ENCODE data around the gene DPM2. TPM values are rescaled to one million over a fixed set of nuclear protein-coding genes. Genes with fewer than 3 reads are reported as not detected.

DPM2 gene
- total RNA-seq, 1 experiment from 2014 or later = 41.5 TPM

GRCh38 chr9:127973169-127974000, 35.7 kb upstream of the DPM2 start:
- H3K4me3 Mint-ChIP-seq (ENCODE audit: unreplicated experiment) = no peak overlapping the region
- no TSS peak for BruUV-seq (replicated peaks)
- TF ChIP-seq CTCF (IDR thresholded peaks at IDR 0.05; ENCODE audit: unreplicated experiment) = no peak
- peaks cover 6% of the 10 kb centered on the region for H3K36me3 Mint-ChIP-seq (ENCODE audit: insufficient read depth, unreplicated experiment)
- ChIA-PET CTCF (interaction anchor here (5.2 kb wide), 1 partner anchor 30 kb away, joined by 27 read pairs; no protein-coding TSS in a partner anchor), POLR2A (no interaction called here)
- no peak for DNase-seq (ENCODE audit: unreplicated experiment)
- H3K27me3 Mint-ChIP-seq (ENCODE audit: insufficient read depth, unreplicated experiment) = no peaks in the 10 kb centered on the region
- no peak overlapping the region for H3K27ac Mint-ChIP-seq (ENCODE audit: low read depth, unreplicated experiment)
- peaks cover 47% of the 10 kb centered on the region for H3K4me1 Mint-ChIP-seq (ENCODE audit: insufficient read depth, unreplicated experiment)
- intact Hi-C loops (cut with micrococcal nuclease) = no loop called here
- H3K9me3 Mint-ChIP-seq (ENCODE audit: unreplicated experiment) = no peaks in the 10 kb centered on the region

GRCh38 chr9:127972236-127972871, 34.7 kb upstream of the DPM2 start:
- no peak overlapping the region for H3K4me3 Mint-ChIP-seq (ENCODE audit: unreplicated experiment)
- no peaks in the 10 kb centered on the region for H3K27me3 Mint-ChIP-seq (ENCODE audit: insufficient read depth, unreplicated experiment)
- no peak overlapping the region for H3K27ac Mint-ChIP-seq (ENCODE audit: low read depth, unreplicated experiment)
- peaks cover 6% of the 10 kb centered on the region for H3K36me3 Mint-ChIP-seq (ENCODE audit: insufficient read depth, unreplicated experiment)
- peaks cover 56% of the 10 kb centered on the region for H3K4me1 Mint-ChIP-seq (ENCODE audit: insufficient read depth, unreplicated experiment)
- no peaks in the 10 kb centered on the region for H3K9me3 Mint-ChIP-seq (ENCODE audit: unreplicated experiment)
- BruUV-seq (replicated peaks) = no TSS peak
- POLR2A ChIA-PET = no interaction called here
- CTCF ChIA-PET = no interaction called here
- DNase-seq (ENCODE audit: unreplicated experiment) = no peak
- intact Hi-C loops (cut with micrococcal nuclease) = no loop called here
- no peak for TF ChIP-seq CTCF (IDR thresholded peaks at IDR 0.05; ENCODE audit: unreplicated experiment)

GRCh38 chr9:127971357-127972235, 33.9 kb upstream of the DPM2 start:
- ChIA-PET POLR2A (no interaction called here), CTCF (interaction anchor here (0.7 kb wide), 1 partner anchor 10 kb away, joined by 5 read pairs; no protein-coding TSS in a partner anchor)
- Mint-ChIP-seq H3K9me3 (ENCODE audit: unreplicated experiment) (no peaks in the 10 kb centered on the region), H3K27me3 (ENCODE audit: insufficient read depth, unreplicated experiment) (no peaks in the 10 kb centered on the region), H3K4me3 (ENCODE audit: unreplicated experiment) (no peak overlapping the region), H3K36me3 (ENCODE audit: insufficient read depth, unreplicated experiment) (peaks cover 6% of the 10 kb centered on the region), H3K27ac (ENCODE audit: low read depth, unreplicated experiment) (no peak overlapping the region), H3K4me1 (ENCODE audit: insufficient read depth, unreplicated experiment) (peaks cover 56% of the 10 kb centered on the region)
- no TSS peak for BruUV-seq (replicated peaks)
- no peak for TF ChIP-seq CTCF (IDR thresholded peaks at IDR 0.05; ENCODE audit: unreplicated experiment)
- no peak for DNase-seq (ENCODE audit: unreplicated experiment)
- intact Hi-C loops (cut with micrococcal nuclease) = no loop called here

All from MCF 10A (cell line).